ENCODE measurements around the gene TRMO. TPM values are rescaled to one million over a fixed set of nuclear protein-coding genes. Genes with fewer than 3 reads are reported as not detected.

TRMO gene
- total and polyA plus RNA-seq, 12 donors, result 4.4 to 12.8 (median 7.8) TPM

DNA sequence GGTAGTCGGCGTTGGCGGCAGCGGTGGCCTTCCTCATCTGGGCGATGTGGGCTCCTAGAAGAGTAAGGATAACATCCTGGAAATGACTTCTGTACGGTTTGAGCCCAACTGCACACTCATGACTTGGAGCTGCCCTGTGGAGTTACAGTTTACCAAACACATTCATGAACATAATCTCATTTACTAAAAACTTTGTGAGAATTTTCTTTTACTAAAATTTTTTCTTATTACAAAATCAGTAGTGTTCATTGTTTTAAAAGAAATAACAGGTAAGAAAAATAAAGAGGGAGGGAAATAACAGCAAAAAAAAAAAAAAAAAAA, 63.9 kb downstream of the TRMO start:
- Histone ChIP-seq H3K27me3 (peaks cover 27 to 100% (median 96%) of the 10 kb centered on the region in 7 donors), H3K36me3 (no peaks in the 10 kb centered on the region), H3K4me3 (no peak overlapping the region), H3K9me3 (no peaks in the 10 kb centered on the region), H3K4me1 (peaks cover 0 to 23% (median 7%) of the 10 kb centered on the region in 9 donors), H3K27ac (no peak overlapping the region)
- ATAC-seq (no peak), DNase-seq (no peak)
- 6 to 7% methylated on average over 6 of the region's 6 CpGs for WGBS, 2 donors
- TF ChIP-seq, protein P1, sequence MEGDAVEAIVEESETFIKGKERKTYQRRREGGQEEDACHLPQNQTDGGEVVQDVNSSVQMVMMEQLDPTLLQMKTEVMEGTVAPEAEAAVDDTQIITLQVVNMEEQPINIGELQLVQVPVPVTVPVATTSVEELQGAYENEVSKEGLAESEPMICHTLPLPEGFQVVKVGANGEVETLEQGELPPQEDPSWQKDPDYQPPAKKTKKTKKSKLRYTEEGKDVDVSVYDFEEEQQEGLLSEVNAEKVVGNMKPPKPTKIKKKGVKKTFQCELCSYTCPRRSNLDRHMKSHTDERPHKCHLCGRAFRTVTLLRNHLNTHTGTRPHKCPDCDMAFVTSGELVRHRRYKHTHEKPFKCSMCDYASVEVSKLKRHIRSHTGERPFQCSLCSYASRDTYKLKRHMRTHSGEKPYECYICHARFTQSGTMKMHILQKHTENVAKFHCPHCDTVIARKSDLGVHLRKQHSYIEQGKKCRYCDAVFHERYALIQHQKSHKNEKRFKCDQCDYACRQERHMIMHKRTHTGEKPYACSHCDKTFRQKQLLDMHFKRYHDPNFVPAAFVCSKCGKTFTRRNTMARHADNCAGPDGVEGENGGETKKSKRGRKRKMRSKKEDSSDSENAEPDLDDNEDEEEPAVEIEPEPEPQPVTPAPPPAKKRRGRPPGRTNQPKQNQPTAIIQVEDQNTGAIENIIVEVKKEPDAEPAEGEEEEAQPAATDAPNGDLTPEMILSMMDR (IDR thresholded peaks at IDR 0.05), result no peak
- intact Hi-C loops (cut with DNase I), result no loop called here

GRCh38 chr9:97857606-97858392, 64.5 kb downstream of the TRMO start:
- Histone ChIP-seq H3K4me3 (no peak overlapping the region), H3K4me1 (peaks cover 0 to 28% (median 13%) of the 10 kb centered on the region in 9 donors)

GRCh38 chr9:97856857-97857605, 65.3 kb downstream of the TRMO start:
- Histone ChIP-seq H3K27ac (no peak overlapping the region), H3K36me3 (no peaks in the 10 kb centered on the region), H3K4me1 (peaks cover 0 to 36% (median 21%) of the 10 kb centered on the region in 9 donors), H3K9me3 (no peaks in the 10 kb centered on the region), H3K27me3 (peaks cover 34 to 100% (median 99%) of the 10 kb centered on the region in 7 donors), H3K4me3 (no peak overlapping the region)
- WGBS, 2 donors, result 8 to 11% methylated on average over 15 of the region's 15 CpGs
- ATAC-seq, result no peak
- DNase-seq, result no peak
- TF ChIP-seq, protein P1 (IDR thresholded peaks at IDR 0.05), result no peak
- intact Hi-C loops (cut with DNase I), result no loop called here

More at GRCh38 chr9:97857606-97858392, 64.5 kb downstream of the TRMO start:
- TF ChIP-seq, protein P1 (IDR thresholded peaks at IDR 0.05), result no peak
- Histone ChIP-seq H3K9me3 (no peaks in the 10 kb centered on the region), H3K27me3 (peaks cover 33 to 100% (median 98%) of the 10 kb centered on the region in 7 donors), H3K36me3 (no peaks in the 10 kb centered on the region), H3K27ac (no peak overlapping the region)
- intact Hi-C loops (cut with DNase I), result no loop called here
- no peak for DNase-seq
- WGBS, 2 donors, result 2 to 4% methylated on average over 54 of the region's 54 CpGs
- ATAC-seq, result no peak

GRCh38 chr9:97855899-97856298, 66.4 kb downstream of the TRMO start:
- intact Hi-C loops (cut with DNase I), result no loop called here
- WGBS, 2 donors, result 18 to 22% methylated on average over 5 of the region's 5 CpGs

More at GRCh38 chr9:97855899-97856298, 66.4 kb downstream of the TRMO start:
- Histone ChIP-seq H3K4me3 (no peak overlapping the region), H3K27me3 (peaks cover 43 to 100% (median 100%) of the 10 kb centered on the region in 7 donors), H3K36me3 (no peaks in the 10 kb centered on the region), H3K27ac (no peak overlapping the region), H3K9me3 (no peaks in the 10 kb centered on the region), H3K4me1 (peaks cover 0 to 43% (median 26%) of the 10 kb centered on the region in 9 donors)
- no peak for DNase-seq
- ATAC-seq, result no peak
- TF ChIP-seq, protein P1 (IDR thresholded peaks at IDR 0.05), result no peak

Measured in heart right ventricle (tissue), 16 donors.